ENCODE data around the gene GAS7. TPM values are rescaled to one million over a fixed set of nuclear protein-coding genes. Genes with fewer than 3 reads are reported as not detected.

Gene GAS7
- total RNA-seq, 1 donor from 2014 or later, result 8.5 TPM

- peaks cover 25% of the 10 kb centered on the region for H3K27me3 Mint-ChIP-seq (ENCODE audit: low read depth, unreplicated experiment)
- no peaks in the 10 kb centered on the region for H3K4me1 ChIP-seq (ENCODE audit: insufficient read depth, low read length)
- FAIRE-seq, result no peak
- no peaks in the 10 kb centered on the region for H3K36me3 Mint-ChIP-seq (ENCODE audit: low read depth, unreplicated experiment)
- H2AFZ ChIP-seq (ENCODE audit: low read depth, low read length), result no peak overlapping the region
- no peaks in the 10 kb centered on the region for H3K79me2 ChIP-seq (ENCODE audit: insufficient read depth, low read length)
- peaks cover 4% of the 10 kb centered on the region for H3K9me3 Mint-ChIP-seq (ENCODE audit: unreplicated experiment)
- H3K4me3 ChIP-seq (ENCODE audit: insufficient read depth, low read depth, low read length), result no peak overlapping the region
- no peak overlapping the region for H3K27ac Mint-ChIP-seq (ENCODE audit: unreplicated experiment)
- peak; percentile 20 for TF ChIP-seq CTCF (IDR thresholded peaks at IDR 0.05; ENCODE audit: insufficient read depth, low read depth, low read length)
- no peak for TF ChIP-seq EZH2 (IDR thresholded peaks at IDR 0.05; ENCODE audit: insufficient read depth, low read length)
- no peaks in the 10 kb centered on the region for H4K20me1 ChIP-seq (ENCODE audit: insufficient read depth, low read length)
- H3K4me3 Mint-ChIP-seq (ENCODE audit: unreplicated experiment), result no peak overlapping the region
- no peaks in the 10 kb centered on the region for H3K4me1 Mint-ChIP-seq (ENCODE audit: low read depth, unreplicated experiment)
- no peak for DNase-seq (ENCODE audit: low read depth)
- no peaks in the 10 kb centered on the region for H3K36me3 ChIP-seq (ENCODE audit: insufficient read depth, low read length)
- no peaks in the 10 kb centered on the region for H3K9me3 ChIP-seq (ENCODE audit: insufficient read depth, low read depth, low read length)
- H3K27me3 ChIP-seq (ENCODE audit: insufficient read depth, low read length), result peaks cover 2% of the 10 kb centered on the region
- no peak overlapping the region for H3K9ac ChIP-seq (ENCODE audit: low read length)
- H3K4me2 ChIP-seq (ENCODE audit: low read length), result no peak overlapping the region
- no peak overlapping the region for H3K27ac ChIP-seq (ENCODE audit: low read depth, low read length)
Observed at GRCh38 chr17:9890124-9890523, 308.3 kb downstream of the GAS7 start.

DNA sequence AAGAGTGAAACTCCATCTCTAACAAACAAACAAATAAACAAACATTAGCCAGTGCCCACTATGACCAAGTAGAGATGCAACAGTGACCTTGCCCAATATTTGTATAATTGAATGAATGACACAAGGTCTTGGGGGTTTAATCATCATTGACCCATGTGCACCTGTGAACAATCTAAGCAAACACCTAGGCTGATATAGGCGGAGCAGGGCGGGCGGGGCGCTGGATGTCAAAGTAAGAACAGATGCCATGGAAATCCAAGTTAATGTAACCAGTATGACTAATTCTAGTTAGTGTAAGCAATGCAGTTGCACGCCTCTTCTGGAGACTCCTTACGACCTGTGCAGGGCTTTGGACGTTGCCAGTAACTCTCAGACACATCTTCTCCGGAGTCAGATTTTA lies 310.9 kb downstream of the GAS7 start:
- Histone ChIP-seq H3K36me3 (ENCODE audit: insufficient read depth, low read length) (no peaks in the 10 kb centered on the region), H4K20me1 (ENCODE audit: insufficient read depth, low read length) (no peaks in the 10 kb centered on the region), H3K4me1 (ENCODE audit: insufficient read depth, low read length) (no peaks in the 10 kb centered on the region), H3K9ac (ENCODE audit: low read length) (no peak overlapping the region), H3K27ac (ENCODE audit: low read depth, low read length) (no peak overlapping the region), H3K4me3 (ENCODE audit: insufficient read depth, low read depth, low read length) (no peak overlapping the region), H3K79me2 (ENCODE audit: insufficient read depth, low read length) (no peaks in the 10 kb centered on the region), H3K27me3 (ENCODE audit: insufficient read depth, low read length) (peaks cover 2% of the 10 kb centered on the region), H3K9me3 (ENCODE audit: insufficient read depth, low read depth, low read length) (peaks cover under 1% of the 10 kb centered on the region), H3K4me2 (ENCODE audit: low read length) (no peak overlapping the region), H2AFZ (ENCODE audit: low read depth, low read length) (no peak overlapping the region)
- H3K4me3 Mint-ChIP-seq (ENCODE audit: unreplicated experiment), result no peak overlapping the region
- no peaks in the 10 kb centered on the region for H3K36me3 Mint-ChIP-seq (ENCODE audit: low read depth, unreplicated experiment)
- no peaks in the 10 kb centered on the region for H3K4me1 Mint-ChIP-seq (ENCODE audit: low read depth, unreplicated experiment)
- H3K27ac Mint-ChIP-seq (ENCODE audit: unreplicated experiment), result no peak overlapping the region
- FAIRE-seq (no peak), DNase-seq (ENCODE audit: low read depth) (no peak)
- H3K27me3 Mint-ChIP-seq (ENCODE audit: low read depth, unreplicated experiment), result peaks cover 18% of the 10 kb centered on the region
- peaks cover 10% of the 10 kb centered on the region for H3K9me3 Mint-ChIP-seq (ENCODE audit: unreplicated experiment)
- TF ChIP-seq EZH2 (IDR thresholded peaks at IDR 0.05; ENCODE audit: insufficient read depth, low read length) (no peak), CTCF (IDR thresholded peaks at IDR 0.05; ENCODE audit: insufficient read depth, low read depth, low read length) (no peak)

GRCh38 chr17:9886141-9886930 lies 312.1 kb downstream of the GAS7 start:
- Histone ChIP-seq H4K20me1 (ENCODE audit: insufficient read depth, low read length) (no peaks in the 10 kb centered on the region), H3K79me2 (ENCODE audit: insufficient read depth, low read length) (no peaks in the 10 kb centered on the region), H2AFZ (ENCODE audit: low read depth, low read length) (no peak overlapping the region), H3K27me3 (ENCODE audit: insufficient read depth, low read length) (peaks cover 2% of the 10 kb centered on the region), H3K4me3 (ENCODE audit: insufficient read depth, low read depth, low read length) (no peak overlapping the region), H3K36me3 (ENCODE audit: insufficient read depth, low read length) (no peaks in the 10 kb centered on the region), H3K4me1 (ENCODE audit: insufficient read depth, low read length) (no peaks in the 10 kb centered on the region), H3K9me3 (ENCODE audit: insufficient read depth, low read depth, low read length) (peaks cover 3% of the 10 kb centered on the region), H3K4me2 (ENCODE audit: low read length) (no peak overlapping the region), H3K27ac (ENCODE audit: low read depth, low read length) (no peak overlapping the region), H3K9ac (ENCODE audit: low read length) (no peak overlapping the region)
- no peak for TF ChIP-seq CTCF (IDR thresholded peaks at IDR 0.05; ENCODE audit: insufficient read depth, low read depth, low read length)
- TF ChIP-seq EZH2 (IDR thresholded peaks at IDR 0.05; ENCODE audit: insufficient read depth, low read length), result no peak
- peaks cover 15% of the 10 kb centered on the region for H3K9me3 Mint-ChIP-seq (ENCODE audit: unreplicated experiment)
- no peak overlapping the region for H3K27ac Mint-ChIP-seq (ENCODE audit: unreplicated experiment)
- H3K36me3 Mint-ChIP-seq (ENCODE audit: low read depth, unreplicated experiment), result no peaks in the 10 kb centered on the region
- no peak overlapping the region for H3K4me3 Mint-ChIP-seq (ENCODE audit: unreplicated experiment)
- H3K4me1 Mint-ChIP-seq (ENCODE audit: low read depth, unreplicated experiment), result no peaks in the 10 kb centered on the region
- H3K27me3 Mint-ChIP-seq (ENCODE audit: low read depth, unreplicated experiment), result peaks cover 18% of the 10 kb centered on the region
- no peak for FAIRE-seq
- no peak for DNase-seq (ENCODE audit: low read depth)
